ENCODE measurements around the gene JAKMIP2.

The JAKMIP2 gene

DNA sequence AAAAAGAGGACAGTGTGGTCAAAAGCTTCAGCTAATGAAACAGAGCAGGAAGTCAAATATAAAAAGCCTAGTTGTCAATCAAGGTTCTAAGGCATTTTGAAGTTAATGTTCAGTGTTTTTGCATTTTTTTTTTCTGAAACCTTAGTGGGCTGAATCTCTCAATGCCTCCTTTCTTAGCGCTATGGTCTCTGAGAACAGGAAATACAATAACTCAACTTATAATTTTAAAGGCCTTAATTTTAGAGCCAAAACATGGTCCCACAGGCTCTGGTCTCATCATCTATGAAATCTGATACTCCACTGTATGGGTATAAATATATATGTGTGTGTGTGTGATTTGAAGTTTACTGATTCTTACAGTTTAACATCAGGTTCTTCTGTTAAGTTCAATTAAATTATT is 209.3 kb downstream of the JAKMIP2 start:
- Histone ChIP-seq H3K4me1 (ENCODE audit: insufficient read depth, low read length, poor library complexity, severe bottlenecking) (no peaks in the 10 kb centered on the region), H3K9me2 (replicated peaks; ENCODE audit: low read depth, low read length) (no peaks in the 10 kb centered on the region), H3K4me2 (ENCODE audit: low read depth, low read length, poor library complexity, severe bottlenecking) (no peak overlapping the region), H3F3A (ENCODE audit: low read depth) (no peaks in the 10 kb centered on the region), H3K4me3 (ENCODE audit: low read length, poor library complexity, severe bottlenecking) (no peak overlapping the region), H3K79me2 (ENCODE audit: insufficient read depth, low read length) (no peaks in the 10 kb centered on the region), H4K20me1 (ENCODE audit: insufficient read depth, low read length, poor library complexity, severe bottlenecking) (no peaks in the 10 kb centered on the region), H3K36me3 (ENCODE audit: insufficient read depth, low read length) (no peaks in the 10 kb centered on the region), H3K27me3 (ENCODE audit: insufficient read depth, low read length, poor library complexity, severe bottlenecking) (no peaks in the 10 kb centered on the region), H2AFZ (ENCODE audit: low read length) (0 out of 2 replicates have a peak overlapping the region, but pooled peaks have one; percentile 19), H3K9ac (ENCODE audit: low read depth, low read length, poor library complexity, severe bottlenecking) (no peak overlapping the region), H3K9me3 (ENCODE audit: insufficient read depth, low read depth, low read length) (no peaks in the 10 kb centered on the region)
- TF ChIP-seq, protein P1, sequence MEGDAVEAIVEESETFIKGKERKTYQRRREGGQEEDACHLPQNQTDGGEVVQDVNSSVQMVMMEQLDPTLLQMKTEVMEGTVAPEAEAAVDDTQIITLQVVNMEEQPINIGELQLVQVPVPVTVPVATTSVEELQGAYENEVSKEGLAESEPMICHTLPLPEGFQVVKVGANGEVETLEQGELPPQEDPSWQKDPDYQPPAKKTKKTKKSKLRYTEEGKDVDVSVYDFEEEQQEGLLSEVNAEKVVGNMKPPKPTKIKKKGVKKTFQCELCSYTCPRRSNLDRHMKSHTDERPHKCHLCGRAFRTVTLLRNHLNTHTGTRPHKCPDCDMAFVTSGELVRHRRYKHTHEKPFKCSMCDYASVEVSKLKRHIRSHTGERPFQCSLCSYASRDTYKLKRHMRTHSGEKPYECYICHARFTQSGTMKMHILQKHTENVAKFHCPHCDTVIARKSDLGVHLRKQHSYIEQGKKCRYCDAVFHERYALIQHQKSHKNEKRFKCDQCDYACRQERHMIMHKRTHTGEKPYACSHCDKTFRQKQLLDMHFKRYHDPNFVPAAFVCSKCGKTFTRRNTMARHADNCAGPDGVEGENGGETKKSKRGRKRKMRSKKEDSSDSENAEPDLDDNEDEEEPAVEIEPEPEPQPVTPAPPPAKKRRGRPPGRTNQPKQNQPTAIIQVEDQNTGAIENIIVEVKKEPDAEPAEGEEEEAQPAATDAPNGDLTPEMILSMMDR (conservative IDR thresholded peaks at IDR 0.05; ENCODE audit: low read length): no peak
- TF ChIP-seq EZH2phosphoT487 (IDR thresholded peaks at IDR 0.05; ENCODE audit: borderline replicate concordance): no peak

DNA sequence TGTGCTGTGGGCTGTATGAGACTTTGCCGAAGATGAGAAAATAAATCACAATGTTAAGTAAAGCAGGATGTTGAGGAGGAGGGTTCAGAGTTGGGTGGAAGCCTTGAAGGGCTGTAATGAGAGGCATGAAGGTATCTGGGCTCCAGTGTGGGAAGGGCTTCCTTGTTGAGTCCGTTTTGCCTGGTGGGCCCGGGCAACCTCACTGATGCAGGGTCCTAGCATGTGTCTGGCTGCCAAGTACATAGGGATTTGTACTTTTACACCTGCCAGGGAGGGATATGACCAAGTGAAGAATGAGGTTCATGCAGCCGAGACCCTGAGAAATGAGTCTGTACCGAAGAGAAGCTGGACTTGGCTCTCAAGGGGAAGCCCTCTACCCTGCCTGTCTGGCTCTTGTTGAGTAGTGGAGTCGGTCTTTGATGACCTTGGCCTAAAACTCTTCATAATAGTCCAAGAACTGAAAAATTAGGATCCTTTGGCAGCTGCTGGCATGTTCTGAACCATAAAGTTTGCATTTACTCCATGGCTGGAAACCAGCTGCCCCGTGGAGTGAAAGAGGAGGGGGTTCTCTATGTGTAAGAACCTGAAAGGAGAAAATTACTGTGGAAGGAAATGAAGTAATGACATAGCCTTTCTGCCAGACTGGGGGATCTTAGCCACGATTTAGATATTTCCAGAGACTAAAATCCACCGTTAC is 213.7 kb downstream of the JAKMIP2 start:
- H3F3A ChIP-seq (ENCODE audit: low read depth): no peaks in the 10 kb centered on the region
- no peak overlapping the region for H3K4me2 ChIP-seq (ENCODE audit: low read depth, low read length, poor library complexity, severe bottlenecking)
- no peaks in the 10 kb centered on the region for H4K20me1 ChIP-seq (ENCODE audit: insufficient read depth, low read length, poor library complexity, severe bottlenecking)
- H2AFZ ChIP-seq (ENCODE audit: low read length): no peak overlapping the region
- no peaks in the 10 kb centered on the region for H3K4me1 ChIP-seq (ENCODE audit: insufficient read depth, low read length, poor library complexity, severe bottlenecking)
- no peaks in the 10 kb centered on the region for H3K9me2 ChIP-seq (replicated peaks; ENCODE audit: low read depth, low read length)
- H3K4me3 ChIP-seq (ENCODE audit: low read length, poor library complexity, severe bottlenecking): no peak overlapping the region
- TF ChIP-seq EZH2phosphoT487 (IDR thresholded peaks at IDR 0.05; ENCODE audit: borderline replicate concordance): no peak
- TF ChIP-seq, protein P1 (conservative IDR thresholded peaks at IDR 0.05; ENCODE audit: low read length): no peak
- H3K9ac ChIP-seq (ENCODE audit: low read depth, low read length, poor library complexity, severe bottlenecking): no peak overlapping the region
- H3K36me3 ChIP-seq (ENCODE audit: insufficient read depth, low read length): no peaks in the 10 kb centered on the region
- no peaks in the 10 kb centered on the region for H3K79me2 ChIP-seq (ENCODE audit: insufficient read depth, low read length)
- no peaks in the 10 kb centered on the region for H3K9me3 ChIP-seq (ENCODE audit: insufficient read depth, low read depth, low read length)
- no peaks in the 10 kb centered on the region for H3K27me3 ChIP-seq (ENCODE audit: insufficient read depth, low read length, poor library complexity, severe bottlenecking)

GRCh38 chr5:147567917-147568598 is 214.5 kb downstream of the JAKMIP2 start:
- Histone ChIP-seq H3K9me2 (replicated peaks; ENCODE audit: low read depth, low read length) (no peaks in the 10 kb centered on the region), H3K9me3 (ENCODE audit: insufficient read depth, low read depth, low read length) (no peaks in the 10 kb centered on the region), H3K9ac (ENCODE audit: low read depth, low read length, poor library complexity, severe bottlenecking) (no peak overlapping the region), H3K4me1 (ENCODE audit: insufficient read depth, low read length, poor library complexity, severe bottlenecking) (no peaks in the 10 kb centered on the region), H3K4me2 (ENCODE audit: low read depth, low read length, poor library complexity, severe bottlenecking) (no peak overlapping the region), H3F3A (ENCODE audit: low read depth) (no peaks in the 10 kb centered on the region), H2AFZ (ENCODE audit: low read length) (no peak overlapping the region), H4K20me1 (ENCODE audit: insufficient read depth, low read length, poor library complexity, severe bottlenecking) (no peaks in the 10 kb centered on the region), H3K36me3 (ENCODE audit: insufficient read depth, low read length) (no peaks in the 10 kb centered on the region), H3K4me3 (ENCODE audit: low read length, poor library complexity, severe bottlenecking) (no peak overlapping the region), H3K79me2 (ENCODE audit: insufficient read depth, low read length) (no peaks in the 10 kb centered on the region), H3K27me3 (ENCODE audit: insufficient read depth, low read length, poor library complexity, severe bottlenecking) (no peaks in the 10 kb centered on the region)
- TF ChIP-seq EZH2phosphoT487 (IDR thresholded peaks at IDR 0.05; ENCODE audit: borderline replicate concordance): no peak
- TF ChIP-seq, protein P1 (conservative IDR thresholded peaks at IDR 0.05; ENCODE audit: low read length): no peak
